ENCODE data around the gene PLCB1.

- TF ChIP-seq CTCF (IDR thresholded peaks at IDR 0.05; ENCODE audit: borderline replicate concordance, extremely low read depth, low read length, poor library complexity, severe bottlenecking) (no peak), EZH2 (IDR thresholded peaks at IDR 0.05; ENCODE audit: borderline replicate concordance, low read depth, low read length, severe bottlenecking) (no peak)
These were observed 224.7 kb downstream of the PLCB1 start for GRCh38 chr20:8356806-8357205.
